UCSD-AML1 (cell line): ENCODE data around the gene PAPLN.
"Not testable (repeated sequence)": the region's sequence is repeated elsewhere in the genome, so short reads cannot be mapped to it uniquely, and the experiment has no call there.

Source experiments
- DNase-seq: peaks from one replicate; lab custom pipeline; 2025; ENCODE audit not compliant: unreplicated experiment; lab: John Stamatoyannopoulos, UW

PAPLN gene

GRCh38 chr14:73287071-73287470 is 49.8 kb downstream of the PAPLN start:
- DNase-seq = no peak

- DNase-seq = no peak
Measured at GRCh38 chr14:73289308-73289707, 52.0 kb downstream of the PAPLN start.

- DNase-seq = no peak
Measured at GRCh38 chr14:73289729-73290128, 52.4 kb downstream of the PAPLN start.

GRCh38 chr14:73290279-73290678 is 53.0 kb downstream of the PAPLN start:
- DNase-seq = no peak

- no peak for DNase-seq
Measured at GRCh38 chr14:73293782-73294781, 56.8 kb downstream of the PAPLN start.

- DNase-seq = no peak
Measured at GRCh38 chr14:73295198-73295796, 58.0 kb downstream of the PAPLN start.

- DNase-seq = no peak
Measured at GRCh38 chr14:73305499-73305898, 68.2 kb downstream of the PAPLN start.

GRCh38 chr14:73307261-73307660 is 70.0 kb downstream of the PAPLN start:
- DNase-seq = no peak

- not testable (repeated sequence) for DNase-seq
Measured at GRCh38 chr14:73309207-73309606, 71.9 kb downstream of the PAPLN start.

- no peak for DNase-seq
Measured at GRCh38 chr14:73311708-73312030, 74.4 kb downstream of the PAPLN start.

- DNase-seq = no peak
Measured at GRCh38 chr14:73312687-73313086, 75.4 kb downstream of the PAPLN start.

- DNase-seq = no peak
Measured at GRCh38 chr14:73313151-73313550, 75.8 kb downstream of the PAPLN start.

GRCh38 chr14:73323896-73324399 is 86.6 kb downstream of the PAPLN start:
- no peak for DNase-seq
